Testis (tissue), 2 donors: ENCODE data around the gene SDSL.

ENCODE experiments used
- CTCF ChIP-seq, 3 experiments: fragments of 450-650 bp in 2 of 3; fragments of 200-600 bp in 1 of 3; sonication (generic) in 1 of 3; IDR thresholded peaks; one replicate each; pipeline ENCODE4 v1.5.1; 2016 to 2019; ENCODE audit warnings: antibody characterized with exemption in 3 of 3, mild to moderate bottlenecking in 2 of 3, moderate library complexity in 1 of 3
- POLR2A ChIP-seq: fragments of 450-650 bp; IDR thresholded peaks from one replicate; pipeline ENCODE4 v1.6.1; 2017; ENCODE audit warnings: antibody characterized with exemption, mild to moderate bottlenecking, moderate library complexity

DNA sequence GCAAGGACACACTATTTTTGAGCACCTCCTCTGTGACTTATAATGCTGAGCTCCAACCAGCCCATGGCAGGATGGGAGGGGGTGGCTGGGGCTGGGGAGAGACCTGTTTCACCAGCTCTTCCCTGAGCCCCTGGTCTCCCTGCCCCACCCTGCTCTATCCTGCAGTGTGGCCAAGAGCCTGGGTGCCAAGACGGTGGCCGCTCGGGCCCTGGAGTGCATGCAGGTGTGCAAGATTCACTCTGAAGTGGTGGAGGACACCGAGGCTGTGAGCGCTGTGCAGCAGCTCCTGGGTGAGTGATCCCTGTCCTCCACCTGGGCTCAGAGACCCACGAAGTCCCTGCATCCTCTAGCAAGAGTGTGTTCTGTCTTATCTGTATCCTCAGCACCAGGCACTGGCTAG lies 14.4 kb downstream of the SDSL start:
- TF ChIP-seq CTCF (IDR thresholded peaks at IDR 0.05) (no peak), POLR2A (no peak)
